Fibroblast of skin of scalp (primary cell): Measurements from ENCODE around the gene THG1L.

Experiments used
- DNase-seq: peaks from one replicate; pipeline ENCODE4 v3.0.0-alpha.2; 2013

THG1L gene

GRCh38 chr5:157761690-157762621, 30.7 kb downstream of the THG1L start:
- peak; percentile 74 for DNase-seq

DNA sequence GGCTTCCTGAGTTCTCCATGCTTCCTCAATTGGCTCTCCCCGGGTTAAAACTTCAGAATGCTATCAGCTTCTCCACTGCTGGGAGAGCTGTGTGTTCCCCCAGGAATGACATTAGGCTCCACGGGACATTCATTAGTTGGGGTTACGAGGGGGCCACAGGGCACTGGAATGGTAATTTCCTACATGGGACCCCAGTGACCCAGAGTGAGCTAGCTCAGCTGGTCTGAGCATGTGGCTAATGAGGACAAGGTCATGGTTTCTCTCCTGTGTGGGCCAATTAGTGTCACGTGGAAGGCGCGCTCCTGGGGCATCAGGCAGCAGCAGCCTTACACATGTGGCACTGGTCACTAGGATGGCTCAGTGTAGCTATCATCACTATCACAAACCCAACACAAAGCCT, 33.3 kb downstream of the THG1L start:
- DNase-seq, result no peak

- DNase-seq, result no peak
Observed at GRCh38 chr5:157766442-157766841, 35.2 kb downstream of the THG1L start.

DNA sequence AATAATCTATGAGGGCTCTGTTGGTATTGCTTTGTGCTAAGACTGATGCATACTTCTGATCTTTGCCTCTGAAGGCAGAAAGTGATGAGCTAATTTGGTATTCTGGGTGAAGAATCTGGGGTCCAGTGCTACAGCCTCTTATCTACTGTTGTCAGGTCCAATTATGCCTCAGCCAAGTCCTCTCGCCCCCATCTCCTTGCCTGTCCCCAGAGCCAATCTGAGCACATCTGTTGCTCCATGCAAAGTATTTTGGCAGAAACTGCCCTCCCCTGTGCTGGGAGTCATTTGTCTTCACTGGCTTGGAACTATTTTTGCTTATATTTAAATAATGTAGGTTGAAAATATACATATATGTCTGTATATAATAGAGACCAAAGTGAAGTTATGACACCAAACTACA, 35.7 kb downstream of the THG1L start:
- no peak for DNase-seq

DNA sequence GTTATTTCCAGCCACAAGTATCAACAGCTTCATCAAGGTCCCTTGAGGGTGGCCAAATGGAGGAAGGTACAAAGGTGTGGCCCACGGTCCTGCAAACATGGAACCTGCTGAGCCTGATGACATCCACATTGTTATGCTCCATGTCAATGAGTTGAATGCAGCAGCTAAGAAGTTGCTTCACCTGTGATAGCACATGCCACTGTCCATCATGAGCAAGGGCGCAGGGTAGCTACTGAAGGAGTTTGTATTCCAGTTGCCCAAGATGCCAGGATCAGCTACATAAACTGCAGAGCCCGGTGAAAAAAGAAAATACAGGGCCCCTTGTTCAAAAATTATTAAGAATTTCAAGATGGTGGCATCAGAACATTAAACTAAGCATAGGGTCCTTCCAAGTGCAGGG, 36.5 kb downstream of the THG1L start:
- no peak for DNase-seq

GRCh38 chr5:157770665-157771064, 39.4 kb downstream of the THG1L start:
- DNase-seq, result no peak

GRCh38 chr5:157772127-157772526, 40.9 kb downstream of the THG1L start:
- no peak for DNase-seq

DNA sequence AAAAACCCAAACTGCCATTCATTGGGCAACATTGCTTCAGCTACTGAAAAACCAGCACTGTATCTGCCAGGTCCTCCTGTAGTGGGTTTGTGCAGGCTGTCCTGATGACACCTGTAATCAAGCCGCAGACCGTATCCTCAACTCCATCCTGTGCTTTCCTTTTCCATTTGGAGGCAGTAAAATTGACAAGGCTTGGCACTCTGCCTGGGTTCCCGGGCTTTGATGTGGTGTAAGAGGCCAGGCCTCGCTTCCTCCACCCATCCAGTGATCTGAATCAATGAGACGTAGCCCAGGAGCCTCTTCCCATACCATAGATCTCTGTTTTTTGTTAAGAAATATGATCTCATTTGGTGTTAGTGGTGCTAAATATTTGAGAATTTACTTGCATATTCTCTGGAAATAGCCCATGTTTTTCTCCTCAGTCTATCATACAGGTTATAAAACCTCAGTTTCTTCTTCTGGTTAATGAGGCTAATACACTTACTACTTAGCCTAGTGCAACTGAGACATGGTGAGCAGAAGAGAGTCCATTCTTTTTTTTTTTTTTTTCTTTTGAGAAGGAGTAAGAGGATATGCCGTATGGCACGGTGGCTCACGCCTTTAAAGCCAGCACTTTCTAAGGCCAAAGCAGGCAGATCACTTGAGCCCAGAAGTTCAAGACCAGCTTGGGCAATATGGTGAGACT, 47.0 kb downstream of the THG1L start:
- DNase-seq, result peak; percentile 28

DNA sequence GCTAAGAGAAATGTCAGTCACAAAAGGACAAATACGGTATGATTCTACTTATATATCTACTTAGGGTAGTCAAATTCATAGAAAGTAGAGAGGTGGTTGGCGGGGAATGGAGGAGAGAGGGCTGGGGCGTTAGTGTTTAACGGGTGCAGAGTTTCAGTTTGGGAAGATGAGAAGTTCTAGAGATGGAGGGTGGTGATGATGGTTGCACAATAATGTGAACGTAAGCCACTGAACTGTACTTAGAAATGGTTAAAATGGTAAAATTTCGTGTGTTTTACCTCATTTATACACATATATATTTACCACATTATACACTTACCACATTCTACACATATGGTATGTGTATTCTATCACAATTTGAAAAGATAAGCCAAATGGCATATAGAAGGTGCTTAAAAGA, 48.0 kb downstream of the THG1L start:
- no peak for DNase-seq

GRCh38 chr5:157785801-157786200, 54.6 kb downstream of the THG1L start:
- DNase-seq, result no peak
